Hepatic stellate cell (primary cell): ENCODE results near the gene FBXL19.

Experiments
- DNase-seq: peaks from one replicate; pipeline ENCODE4 v3.0.0; 2011; ENCODE audit warnings: low spot score

FBXL19 gene

DNA sequence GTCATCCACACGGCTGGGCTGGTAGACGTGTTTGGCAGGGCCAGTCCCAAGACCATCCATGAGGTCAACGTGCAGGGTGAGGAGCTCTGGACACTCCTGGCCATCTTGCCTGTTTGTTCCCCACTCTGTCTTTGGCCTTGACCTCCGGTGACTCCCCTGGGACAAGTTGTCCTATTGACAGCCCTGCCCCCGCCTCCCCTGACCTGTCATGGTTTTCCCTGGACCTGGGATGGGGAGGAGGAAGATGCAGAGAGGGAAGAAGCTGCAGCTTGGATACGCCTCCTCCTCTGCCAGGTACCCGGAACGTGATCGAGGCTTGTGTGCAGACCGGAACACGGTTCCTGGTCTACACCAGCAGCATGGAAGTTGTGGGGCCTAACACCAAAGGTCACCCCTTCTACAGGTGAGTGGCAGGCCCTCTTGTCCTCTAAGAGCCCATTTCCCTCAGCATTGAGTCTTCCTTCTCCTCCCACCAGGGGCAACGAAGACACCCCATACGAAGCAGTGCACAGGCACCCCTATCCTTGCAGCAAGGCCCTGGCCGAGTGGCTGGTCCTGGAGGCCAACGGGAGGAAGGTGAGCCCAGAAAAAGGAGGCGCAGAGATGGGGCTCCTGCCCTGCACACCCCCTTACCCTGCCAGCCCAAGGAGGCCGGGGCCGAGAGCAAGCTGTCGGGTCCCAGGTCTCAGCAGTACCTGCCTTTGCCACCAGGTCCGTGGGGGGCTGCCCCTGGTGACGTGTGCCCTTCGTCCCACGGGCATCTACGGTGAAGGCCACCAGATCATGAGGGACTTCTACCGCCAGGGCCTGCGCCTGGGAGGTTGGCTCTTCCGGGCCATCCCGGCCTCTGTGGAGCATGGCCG is 63.0 kb downstream of the FBXL19 start:
- no peak for DNase-seq

DNA sequence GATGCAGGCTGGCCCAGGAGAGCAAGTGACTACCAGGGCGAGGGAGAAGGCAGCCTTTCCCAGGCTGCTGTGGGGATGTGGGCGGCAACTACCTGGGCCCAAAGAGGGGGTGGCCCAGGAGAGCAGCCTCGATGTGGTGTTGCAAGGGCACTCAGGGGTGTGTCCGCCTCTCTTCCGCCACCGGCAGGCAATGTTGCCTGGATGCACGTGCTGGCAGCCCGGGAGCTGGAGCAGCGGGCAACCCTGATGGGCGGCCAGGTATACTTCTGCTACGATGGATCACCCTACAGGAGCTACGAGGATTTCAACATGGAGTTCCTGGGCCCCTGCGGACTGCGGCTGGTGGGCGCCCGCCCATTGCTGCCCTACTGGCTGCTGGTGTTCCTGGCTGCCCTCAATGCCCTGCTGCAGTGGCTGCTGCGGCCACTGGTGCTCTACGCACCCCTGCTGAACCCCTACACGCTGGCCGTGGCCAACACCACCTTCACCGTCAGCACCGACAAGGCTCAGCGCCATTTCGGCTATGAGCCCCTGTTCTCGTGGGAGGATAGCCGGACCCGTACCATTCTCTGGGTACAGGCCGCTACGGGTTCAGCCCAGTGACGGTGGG is 64.3 kb downstream of the FBXL19 start:
- no peak for DNase-seq

DNA sequence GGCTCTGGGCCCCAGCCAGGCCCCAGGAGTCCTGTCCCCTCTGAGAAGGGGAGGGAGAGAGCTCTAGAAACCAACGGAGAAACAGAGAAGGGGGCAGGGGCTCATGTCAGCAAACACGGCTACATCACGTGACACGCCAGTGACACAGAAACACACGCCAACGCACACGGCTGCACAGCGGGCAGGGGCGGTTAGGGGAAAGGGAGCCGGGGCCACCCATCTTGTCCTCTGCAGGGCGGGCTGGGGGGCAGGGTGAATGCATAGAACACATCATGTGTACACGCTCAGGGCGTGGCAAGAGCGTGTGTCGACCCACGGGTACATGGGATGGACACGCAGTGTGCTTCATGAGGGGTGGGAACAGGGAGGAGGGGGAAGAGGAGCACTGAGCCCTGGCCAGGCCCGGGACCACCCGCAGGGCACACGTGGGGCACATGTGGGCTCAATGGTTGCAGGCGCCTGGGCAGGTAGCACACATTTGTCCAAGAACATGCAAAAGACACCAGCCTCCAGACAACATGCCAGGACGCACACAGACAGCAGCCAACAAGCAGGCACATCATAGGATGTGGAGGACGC is 66.2 kb downstream of the FBXL19 start:
- DNase-seq, result no peak

DNA sequence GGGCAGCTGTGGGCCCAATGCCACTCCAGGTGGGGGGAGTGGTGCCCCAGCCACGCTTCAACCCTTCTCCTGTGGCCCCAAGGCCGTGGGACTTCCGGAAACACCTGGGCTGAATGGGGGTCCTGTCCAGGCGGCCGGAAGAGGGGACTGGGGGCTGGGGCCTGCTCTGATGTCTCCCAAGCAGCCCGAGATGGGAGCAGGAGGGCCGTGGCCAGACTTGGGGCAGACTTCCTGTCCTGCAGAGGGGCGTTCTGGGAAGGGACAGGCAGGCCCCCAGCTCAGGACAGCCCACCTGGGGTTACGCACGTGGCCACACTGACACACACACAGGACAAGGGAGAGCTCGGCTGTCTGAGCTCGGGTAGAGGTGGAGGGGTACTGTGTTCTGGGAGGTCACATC is 66.7 kb downstream of the FBXL19 start:
- no peak for DNase-seq

DNA sequence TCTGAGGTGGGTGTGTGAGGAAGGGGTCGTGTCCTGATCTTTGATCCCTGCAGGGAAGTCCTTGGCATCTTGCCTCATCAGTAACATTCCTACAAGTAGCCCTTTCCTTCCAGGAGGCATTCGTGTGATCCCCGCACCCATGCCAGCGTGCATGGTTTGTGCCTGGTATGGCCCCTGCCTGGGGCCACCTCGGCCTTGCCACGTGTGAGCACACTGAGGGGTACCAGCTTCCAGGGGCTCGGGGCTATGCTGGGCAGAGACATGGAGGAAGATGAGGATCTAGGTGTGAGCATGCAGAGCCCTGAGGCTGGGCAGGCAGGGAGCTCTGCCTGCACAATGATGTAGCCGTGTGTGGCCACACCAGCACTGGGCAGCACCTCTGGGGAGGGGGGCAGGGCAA is 67.7 kb downstream of the FBXL19 start:
- DNase-seq, result no peak

DNA sequence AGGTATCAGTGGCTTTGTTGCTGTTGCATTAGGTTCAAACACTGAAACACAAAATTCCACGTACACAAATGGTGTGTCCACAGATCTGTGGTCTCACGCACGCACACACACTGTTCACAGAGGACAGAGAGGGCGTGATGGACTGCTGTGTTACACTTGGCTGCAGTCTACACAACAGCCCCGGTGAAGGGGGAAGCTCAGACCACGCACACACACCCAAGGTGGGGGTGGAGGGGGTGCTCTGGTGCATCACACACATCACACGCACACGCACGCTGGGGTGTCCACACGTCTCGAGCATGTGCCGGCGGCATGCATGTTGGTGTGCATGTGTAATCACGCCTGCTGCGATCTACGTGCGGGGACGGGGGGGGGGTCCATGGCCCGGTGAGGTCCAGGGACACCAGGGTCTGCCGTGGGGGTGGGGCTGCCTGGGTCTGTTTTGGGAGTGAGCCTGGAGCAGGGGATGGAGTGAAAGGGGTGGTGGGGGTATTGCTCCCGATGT is 69.0 kb downstream of the FBXL19 start:
- no peak for DNase-seq

DNA sequence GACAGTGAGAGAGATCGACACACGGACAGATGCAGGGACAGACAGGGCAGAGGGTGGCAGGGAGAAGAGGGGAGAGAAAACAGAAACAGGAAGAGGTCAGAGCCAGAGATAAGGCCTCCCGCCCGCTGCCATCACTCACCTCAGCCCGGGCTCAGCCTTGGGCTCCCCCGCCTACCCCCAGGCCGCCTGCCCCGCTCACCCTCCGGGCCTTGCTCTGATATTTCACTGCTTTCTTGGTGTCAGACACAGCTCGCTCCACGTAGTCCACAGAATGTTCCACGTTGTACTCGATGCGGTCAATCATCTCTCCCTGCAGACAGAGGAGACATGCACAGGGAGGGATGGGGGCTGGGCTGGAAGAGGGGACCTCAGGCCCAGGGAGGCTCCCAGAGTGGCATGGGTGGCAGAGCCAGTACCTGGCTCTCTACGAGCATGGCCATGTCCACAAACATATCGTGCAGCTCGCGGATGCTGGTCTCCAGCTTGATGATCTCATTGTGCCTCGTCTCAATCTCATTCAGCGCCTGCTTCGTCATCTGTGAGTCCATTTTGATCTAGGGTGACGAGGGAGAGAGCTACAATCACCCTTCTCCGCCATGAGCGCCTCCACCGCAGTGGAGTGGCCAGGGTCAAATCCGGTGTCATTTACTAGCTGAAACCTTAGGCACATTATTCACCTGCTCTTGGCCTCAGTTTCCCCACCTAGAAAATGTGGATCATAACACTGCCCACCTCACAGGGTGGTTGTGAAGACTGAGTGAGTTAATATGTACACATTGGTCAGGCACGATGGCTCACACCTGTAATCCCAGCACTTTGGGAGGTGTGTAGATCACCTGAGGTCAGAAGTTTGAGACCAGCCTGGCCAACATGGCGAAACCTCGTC is 69.8 kb downstream of the FBXL19 start:
- no peak for DNase-seq

DNA sequence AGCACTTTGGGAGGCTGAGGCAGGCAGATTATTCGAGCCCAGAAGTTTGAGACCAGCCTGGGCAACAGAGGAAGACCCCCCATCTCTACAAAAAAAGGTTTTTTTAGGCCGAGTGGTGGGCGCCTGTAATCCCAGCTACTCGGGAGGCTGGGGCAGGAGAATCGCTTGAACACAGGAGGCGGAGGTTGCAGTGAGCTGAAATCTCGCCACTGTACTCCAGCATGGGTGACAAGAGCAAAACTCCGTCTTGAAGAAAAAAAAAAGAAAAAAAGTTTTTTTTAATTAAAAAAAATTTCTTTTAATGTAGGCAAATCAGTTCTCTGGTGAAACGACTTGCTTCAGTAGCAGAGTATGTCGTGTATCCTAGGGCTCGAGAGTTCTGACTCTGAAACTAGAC is 72.6 kb downstream of the FBXL19 start:
- no peak for DNase-seq

DNA sequence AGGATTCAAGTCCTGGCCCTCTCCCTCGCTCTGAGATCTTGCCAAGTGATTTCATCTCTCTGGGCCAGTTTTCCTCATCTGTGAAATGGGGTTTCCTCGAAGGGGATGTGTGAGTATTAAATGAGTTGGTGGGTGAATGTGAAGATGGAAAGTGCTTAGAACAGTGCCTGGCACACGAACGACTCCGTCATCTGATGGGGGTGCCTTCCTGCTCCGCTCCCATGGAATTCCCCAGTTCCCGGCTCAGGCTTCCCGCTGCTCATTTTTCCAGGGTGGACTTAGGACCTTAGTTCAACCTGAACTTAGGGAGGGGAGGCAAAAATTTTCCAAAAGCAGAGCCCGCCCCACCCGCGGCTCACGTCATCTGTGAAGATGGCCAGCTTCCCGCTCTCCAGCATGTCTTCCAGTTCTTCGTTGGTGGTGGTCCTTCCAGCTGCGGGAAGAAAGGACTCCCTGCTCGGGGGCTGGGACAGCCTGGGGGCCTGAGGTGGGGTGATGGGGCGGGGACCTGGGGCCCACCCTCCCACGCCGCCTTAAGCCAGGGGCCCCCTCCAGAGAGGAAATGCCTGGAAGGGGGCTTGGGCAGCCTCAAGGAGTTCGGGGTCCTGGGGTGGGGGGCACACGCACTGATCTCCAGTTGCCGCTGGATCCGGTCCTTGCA is 73.1 kb downstream of the FBXL19 start:
- no peak for DNase-seq

DNA sequence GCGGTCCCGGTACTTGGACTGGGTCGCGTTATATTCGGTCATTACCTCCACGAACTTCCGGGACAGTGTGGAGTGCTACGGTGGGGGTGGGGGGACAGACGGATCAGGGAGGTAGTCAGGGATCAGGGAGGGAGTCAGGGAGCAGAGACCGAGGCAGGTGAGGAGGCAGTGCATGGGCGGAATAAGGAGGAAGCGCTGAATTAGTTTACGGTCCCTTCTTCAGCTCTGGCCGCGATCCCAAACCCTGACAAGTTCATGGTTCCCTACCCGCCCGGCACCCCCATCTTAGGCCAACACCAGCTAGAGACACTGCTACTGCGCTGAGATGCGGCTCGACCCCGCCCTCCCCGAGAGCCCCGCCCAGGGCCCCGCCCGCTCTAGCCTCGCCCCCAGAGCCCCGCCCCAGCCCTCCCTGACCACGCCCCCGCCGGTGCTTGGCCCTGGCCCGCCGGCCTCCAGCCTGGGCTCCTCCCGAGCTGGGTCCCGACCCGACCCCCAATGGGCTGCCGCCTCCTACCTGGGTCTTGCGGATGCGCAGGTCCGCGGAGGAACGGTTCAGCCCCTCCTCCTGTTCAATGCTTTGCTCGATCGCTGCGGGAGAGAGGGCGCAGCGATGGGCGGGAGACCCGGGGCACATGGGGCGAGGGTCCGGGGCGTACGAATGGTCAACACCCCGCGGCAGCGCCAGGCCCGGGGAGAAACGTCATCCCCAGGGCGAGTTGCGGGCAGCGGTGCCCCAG is 73.8 kb downstream of the FBXL19 start:
- peak; percentile 95 for DNase-seq

DNA sequence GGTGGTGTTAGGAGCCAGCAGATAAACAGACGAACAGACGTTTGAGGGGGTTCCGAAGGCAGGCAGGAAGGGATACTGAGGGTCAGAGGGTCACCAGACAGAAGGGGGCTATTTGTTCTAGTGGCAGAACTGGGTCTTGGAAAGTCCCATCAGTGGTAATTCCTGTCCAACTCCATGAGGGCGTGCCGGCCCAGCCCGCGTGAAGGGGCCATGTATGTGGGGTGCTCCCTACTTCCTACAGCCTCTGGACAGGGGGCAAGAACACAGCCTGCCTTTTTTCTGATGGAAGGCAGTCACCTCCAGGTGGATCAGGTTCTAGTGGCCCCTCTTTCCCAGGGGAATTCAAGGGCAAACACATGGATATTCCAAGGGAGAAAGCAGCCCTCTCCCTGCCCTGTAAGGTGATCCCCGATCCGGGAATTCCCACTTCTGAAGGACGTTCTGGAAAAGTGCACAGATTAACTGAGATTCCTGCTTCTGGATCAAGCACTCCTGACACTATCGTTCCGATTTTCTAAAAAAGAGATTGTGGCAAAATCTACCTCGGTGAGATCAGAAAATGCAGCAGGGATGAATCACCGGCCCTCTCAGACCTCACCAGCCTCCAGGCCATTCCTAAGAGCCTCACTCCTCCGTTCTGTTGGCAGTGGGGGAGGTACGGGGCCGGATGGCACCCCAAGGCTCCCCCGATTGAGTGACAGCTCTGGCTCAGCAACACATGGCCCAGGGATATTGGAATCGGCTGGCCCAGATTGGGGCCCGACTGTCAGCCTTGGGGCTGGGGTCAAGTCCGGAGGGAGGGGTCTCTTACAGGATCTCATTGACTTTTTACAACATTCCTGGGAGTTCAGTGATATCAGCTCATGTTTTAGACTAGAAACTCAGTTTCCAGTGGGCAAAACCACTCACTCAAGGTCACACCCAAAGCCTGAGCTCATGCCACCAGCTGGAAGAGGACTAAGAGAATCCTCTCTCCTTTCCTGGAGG is 74.6 kb downstream of the FBXL19 start:
- DNase-seq, result peak; percentile 97
